BLaER1 treated with 17β-estradiol and CSF1 and Interleukin-3, amounts not matched to agents 10 nM and 100 nM (cell line): Measurements from ENCODE around the gene HSP90AA1.

Experiments used
- H3K27ac ChIP-seq, 11 experiments: shearing (Covaris generic); formaldehyde crosslinking; 2 replicates each; pipeline ENCODE4 v1.8.1; 2022
- H3K27me3 ChIP-seq, 11 experiments: shearing (Covaris generic); formaldehyde crosslinking; 2 replicates each; pipeline ENCODE4 v1.8.1; 2022
- H3K36me3 ChIP-seq, 11 experiments: shearing (Covaris generic); formaldehyde crosslinking; 2 replicates each; pipeline ENCODE4 v1.8.1; 2022
- H3K4me1 ChIP-seq, 10 experiments: shearing (Covaris generic); formaldehyde crosslinking; 2 replicates each; pipeline ENCODE4 v1.8.1; 2022
- H3K4me2 ChIP-seq, 11 experiments: shearing (Covaris generic); formaldehyde crosslinking; 2 replicates each; pipeline ENCODE4 v1.8.1; 2022
- H3K4me3 ChIP-seq, 10 experiments: shearing (Covaris generic); formaldehyde crosslinking; 2 replicates each; pipeline ENCODE4 v1.8.1; 2022
- H3K9ac ChIP-seq, 11 experiments: shearing (Covaris generic); formaldehyde crosslinking; 2 replicates each; pipeline ENCODE4 v1.8.1; 2022
- H3K9me3 ChIP-seq, 11 experiments: shearing (Covaris generic); formaldehyde crosslinking; replicated peaks in 1 of 11; 2 replicates each; pipeline ENCODE4 v1.8.1; 2022
- H4K20me1 ChIP-seq, 11 experiments: shearing (Covaris generic); formaldehyde crosslinking; 2 replicates each; pipeline ENCODE4 v1.8.1; 2022
- Cebpa-rat ChIP-seq, 11 experiments: shearing (Covaris generic); IDR thresholded peaks; 2 replicates each; pipeline ENCODE4 v1.8.1; 2022

HSP90AA1 gene

DNA sequence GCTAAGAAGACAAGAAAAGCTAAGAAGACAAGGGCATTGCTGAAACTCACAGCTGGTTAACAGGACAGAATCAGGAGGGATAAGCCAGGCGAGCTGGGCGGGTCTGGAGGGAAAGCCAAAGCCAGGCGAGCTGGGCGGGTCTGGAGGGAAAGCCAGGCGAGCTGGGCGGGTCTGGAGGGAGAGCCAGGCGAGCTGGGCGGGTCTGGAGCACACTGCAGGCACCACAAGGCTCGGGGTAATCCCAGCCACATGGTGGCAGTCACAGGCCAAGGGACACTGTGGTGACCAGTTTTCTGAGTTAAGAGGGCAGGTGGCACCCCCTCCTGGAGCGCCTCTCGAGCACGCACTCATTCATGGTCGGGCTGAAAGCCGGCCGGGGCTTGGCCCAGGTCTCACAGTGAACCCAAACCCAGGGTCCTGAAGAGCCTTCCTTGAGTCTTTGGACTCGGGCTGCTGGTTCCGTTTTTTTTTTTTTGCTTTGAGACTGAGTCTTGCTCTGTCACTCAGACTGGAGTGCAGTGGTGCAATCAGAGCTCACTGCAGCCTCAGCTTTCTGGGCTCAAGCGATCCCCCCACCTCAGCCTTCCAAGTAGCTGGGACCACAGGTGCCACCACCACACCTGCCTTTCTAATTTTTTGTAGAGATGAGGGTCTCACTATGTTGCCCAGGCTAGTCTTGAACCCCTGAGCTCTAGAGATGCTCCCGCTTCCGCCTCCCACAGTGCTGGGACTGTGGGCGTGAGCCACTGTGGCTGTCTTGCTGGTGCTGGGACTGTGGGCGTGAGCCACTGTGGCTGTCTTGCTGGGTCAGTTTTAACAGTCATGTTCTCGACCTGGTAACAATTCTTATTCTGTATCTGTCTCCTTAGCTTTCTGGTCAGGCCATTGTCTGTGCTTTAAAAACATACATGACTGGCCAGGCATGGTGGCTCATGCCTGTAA lies 40.2 kb downstream of the HSP90AA1 start:
- H3K27me3 ChIP-seq: no peaks in the 10 kb centered on the region
- H3K4me1 ChIP-seq: peaks cover 0 to 23% (median 6%) of the 10 kb centered on the region in 10 experiments; a peak in 8 of 20 replicates
- no peak overlapping the region for H3K4me3 ChIP-seq
- no peaks in the 10 kb centered on the region for H3K9me3 ChIP-seq
- H3K27ac ChIP-seq: peak overlapping the region in 1 of 11 experiments; percentile 6; a peak in 2 of 22 replicates
- H3K4me2 ChIP-seq: peak overlapping the region in 1 of 11 experiments; percentile 28; a peak in 3 of 22 replicates
- peak overlapping the region in 1 of 11 experiments; percentile 24; a peak in 1 of 22 replicates for H3K9ac ChIP-seq
- H4K20me1 ChIP-seq: peaks cover 0 to 90% (median 47%) of the 10 kb centered on the region in 11 experiments; a peak in 17 of 22 replicates
- no peak for TF ChIP-seq Cebpa-rat (IDR thresholded peaks at IDR 0.05)
- H3K36me3 ChIP-seq: peaks cover 96 to 100% (median 99%) of the 10 kb centered on the region in 11 experiments

DNA sequence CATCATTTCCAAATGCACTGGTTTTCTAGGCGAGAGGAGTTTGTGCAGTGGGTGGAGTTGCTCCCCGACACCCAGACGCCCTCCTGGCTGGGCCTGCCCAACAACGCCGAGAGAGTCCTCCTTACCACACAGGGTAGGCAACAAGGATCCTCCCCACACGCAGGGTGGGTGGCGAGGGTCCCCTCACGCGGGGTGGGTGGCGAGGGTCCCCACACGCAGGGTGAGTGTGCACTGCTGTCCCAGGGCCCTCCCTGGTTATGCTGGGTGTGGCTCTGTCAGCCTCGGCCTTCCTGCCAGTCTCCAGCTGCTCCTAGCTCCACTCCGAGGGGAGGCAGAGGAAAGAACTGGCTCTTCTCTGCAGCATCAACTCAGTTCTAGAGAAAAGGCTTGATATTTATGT lies 42.3 kb downstream of the HSP90AA1 start:
- H4K20me1 ChIP-seq: peaks cover 0 to 92% (median 50%) of the 10 kb centered on the region in 11 experiments; a peak in 17 of 22 replicates
- no peak overlapping the region for H3K4me3 ChIP-seq
- H3K27me3 ChIP-seq: no peaks in the 10 kb centered on the region
- peaks cover 0 to 23% (median 6%) of the 10 kb centered on the region in 10 experiments; a peak in 8 of 20 replicates for H3K4me1 ChIP-seq
- no peak overlapping the region for H3K9ac ChIP-seq
- H3K4me2 ChIP-seq: no peak overlapping the region
- no peaks in the 10 kb centered on the region for H3K9me3 ChIP-seq
- peaks cover 96 to 100% (median 99%) of the 10 kb centered on the region in 11 experiments for H3K36me3 ChIP-seq
- H3K27ac ChIP-seq: no peak overlapping the region
- no peak for TF ChIP-seq Cebpa-rat (IDR thresholded peaks at IDR 0.05)

DNA sequence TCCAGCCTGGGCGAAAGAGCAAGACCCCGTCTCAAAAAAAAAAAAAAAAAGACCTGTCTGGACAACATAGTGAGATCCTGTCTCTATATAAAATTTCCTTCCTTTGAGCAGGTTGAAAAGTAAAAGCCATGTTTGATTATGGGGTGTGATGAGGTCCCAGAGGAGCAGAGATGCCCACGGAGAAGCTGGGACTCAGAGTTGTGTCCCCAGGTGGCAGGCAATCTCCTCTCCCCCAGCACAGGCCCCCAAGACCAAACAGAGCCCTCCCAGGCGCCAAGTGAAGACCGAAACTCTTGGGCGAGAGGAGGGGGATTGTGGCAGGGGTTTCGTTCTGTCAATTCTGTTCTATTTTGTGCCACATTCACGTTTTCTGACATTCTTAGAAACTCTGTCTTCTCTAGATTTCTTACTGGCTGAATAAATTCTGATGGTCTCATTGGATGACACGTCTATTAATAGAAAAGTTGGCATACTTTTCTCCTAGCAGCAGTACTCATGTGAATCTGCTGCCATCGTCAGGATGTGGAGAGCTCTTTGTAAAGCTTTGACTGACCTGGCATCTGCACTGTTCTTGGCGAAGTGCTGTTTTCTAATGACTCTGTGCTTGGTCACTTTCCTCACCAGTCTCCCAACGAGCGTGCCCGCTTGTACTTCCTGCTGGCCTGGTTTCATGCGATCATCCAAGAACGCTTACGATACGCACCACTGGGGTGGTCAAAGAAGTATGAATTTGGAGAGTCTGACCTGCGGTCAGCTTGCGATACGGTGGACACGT lies 43.4 kb downstream of the HSP90AA1 start:
- Histone ChIP-seq H3K4me3 (no peak overlapping the region), H3K9ac (no peak overlapping the region; a peak in 1 of 22 replicates), H3K4me1 (peaks cover 0 to 21% (median 6%) of the 10 kb centered on the region in 10 experiments; a peak in 8 of 20 replicates), H3K4me2 (no peak overlapping the region), H4K20me1 (peaks cover 0 to 89% (median 49%) of the 10 kb centered on the region in 11 experiments; a peak in 16 of 22 replicates), H3K36me3 (peaks cover 96 to 100% (median 99%) of the 10 kb centered on the region in 11 experiments), H3K27ac (0 out of 22 replicates have a peak overlapping the region, but pooled peaks of 1 of the 11 experiments have one; percentile 6), H3K27me3 (no peaks in the 10 kb centered on the region), H3K9me3 (no peaks in the 10 kb centered on the region)
- no peak for TF ChIP-seq Cebpa-rat (IDR thresholded peaks at IDR 0.05)

DNA sequence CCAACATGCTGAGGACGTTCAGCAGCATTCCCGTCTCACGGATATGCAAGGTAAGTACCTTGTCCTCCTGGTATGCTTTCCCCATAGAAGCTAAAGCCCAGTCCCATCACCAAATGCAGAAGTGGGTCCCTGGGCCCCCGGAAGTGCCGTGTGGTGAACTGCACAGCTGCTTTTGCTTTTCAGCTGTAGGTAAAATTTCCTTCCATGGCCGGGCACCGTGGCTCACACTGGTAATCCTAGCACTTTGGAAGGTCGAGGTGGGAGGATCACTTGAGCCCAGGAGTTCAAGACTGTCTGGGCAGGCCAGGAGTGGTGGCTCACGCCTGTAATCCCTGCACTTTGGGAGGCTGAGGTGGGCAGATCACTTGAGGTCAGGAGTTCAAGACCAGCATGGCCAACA lies 44.1 kb downstream of the HSP90AA1 start:
- H3K27ac ChIP-seq: no peak overlapping the region
- peaks cover 0 to 21% (median 8%) of the 10 kb centered on the region in 10 experiments; a peak in 9 of 20 replicates for H3K4me1 ChIP-seq
- H3K36me3 ChIP-seq: peaks cover 96 to 100% (median 99%) of the 10 kb centered on the region in 11 experiments
- no peaks in the 10 kb centered on the region for H3K9me3 ChIP-seq
- peaks cover 0 to 82% (median 44%) of the 10 kb centered on the region in 11 experiments; a peak in 15 of 22 replicates for H4K20me1 ChIP-seq
- no peak overlapping the region for H3K4me3 ChIP-seq
- no peak overlapping the region for H3K9ac ChIP-seq
- TF ChIP-seq Cebpa-rat (IDR thresholded peaks at IDR 0.05): no peak
- H3K4me2 ChIP-seq: no peak overlapping the region
- no peaks in the 10 kb centered on the region for H3K27me3 ChIP-seq

DNA sequence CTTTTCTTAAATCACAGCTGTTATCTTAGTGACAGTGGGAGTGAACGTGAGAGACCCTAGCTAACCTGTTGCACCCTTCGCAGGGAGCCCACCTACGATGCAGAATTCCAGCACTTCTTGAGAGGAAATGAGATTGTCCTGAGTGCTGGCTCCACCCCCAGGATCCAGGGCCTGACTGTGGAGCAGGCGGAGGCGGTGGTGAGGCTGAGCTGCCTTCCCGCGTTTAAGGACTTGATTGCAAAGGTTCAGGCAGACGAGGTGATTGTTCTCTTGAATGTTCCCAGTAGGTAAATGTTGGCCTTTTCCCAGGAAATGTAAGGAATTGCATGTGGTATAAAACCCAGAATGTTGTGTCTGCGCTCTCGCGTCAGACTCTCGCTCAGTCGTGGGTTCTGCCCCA lies 46.7 kb downstream of the HSP90AA1 start:
- Histone ChIP-seq H3K27me3 (no peaks in the 10 kb centered on the region), H3K9me3 (no peaks in the 10 kb centered on the region), H3K4me2 (no peak overlapping the region), H3K36me3 (peaks cover 99 to 100% (median 100%) of the 10 kb centered on the region in 11 experiments), H3K4me1 (peaks cover 0 to 9% (median 0%) of the 10 kb centered on the region in 10 experiments; a peak in 2 of 20 replicates), H3K9ac (no peak overlapping the region), H4K20me1 (peaks cover 0 to 86% (median 32%) of the 10 kb centered on the region in 11 experiments; a peak in 15 of 22 replicates), H3K4me3 (no peak overlapping the region), H3K27ac (no peak overlapping the region)
- TF ChIP-seq Cebpa-rat (IDR thresholded peaks at IDR 0.05): no peak

DNA sequence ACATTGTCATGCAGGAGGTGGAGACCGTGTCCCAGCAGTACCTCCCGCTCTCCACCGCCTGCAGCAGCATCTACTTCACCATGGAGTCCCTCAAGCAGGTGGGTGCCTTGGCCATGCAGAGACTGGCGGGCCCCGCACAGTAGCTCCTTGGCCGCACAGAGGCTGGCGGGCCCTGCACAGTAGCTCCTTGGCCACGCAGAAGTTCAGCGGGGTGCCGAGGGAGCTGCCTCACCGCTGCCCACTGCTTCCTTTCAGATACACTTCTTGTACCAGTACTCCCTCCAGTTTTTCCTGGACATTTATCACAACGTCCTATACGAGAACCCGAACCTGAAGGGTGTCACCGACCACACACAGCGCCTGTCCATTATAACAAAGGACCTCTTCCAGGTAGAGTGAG lies 47.7 kb downstream of the HSP90AA1 start:
- no peak overlapping the region for H3K4me2 ChIP-seq
- TF ChIP-seq Cebpa-rat (IDR thresholded peaks at IDR 0.05): no peak
- H3K4me1 ChIP-seq: peaks cover 0 to 9% (median 0%) of the 10 kb centered on the region in 10 experiments; a peak in 2 of 20 replicates
- no peak overlapping the region for H3K9ac ChIP-seq
- no peak overlapping the region for H3K27ac ChIP-seq
- H3K36me3 ChIP-seq: peaks cover 100% of the 10 kb centered on the region in 11 experiments
- H3K4me3 ChIP-seq: no peak overlapping the region
- H4K20me1 ChIP-seq: peaks cover 0 to 84% (median 30%) of the 10 kb centered on the region in 11 experiments; a peak in 14 of 22 replicates
- no peaks in the 10 kb centered on the region for H3K27me3 ChIP-seq
- H3K9me3 ChIP-seq: no peaks in the 10 kb centered on the region

DNA sequence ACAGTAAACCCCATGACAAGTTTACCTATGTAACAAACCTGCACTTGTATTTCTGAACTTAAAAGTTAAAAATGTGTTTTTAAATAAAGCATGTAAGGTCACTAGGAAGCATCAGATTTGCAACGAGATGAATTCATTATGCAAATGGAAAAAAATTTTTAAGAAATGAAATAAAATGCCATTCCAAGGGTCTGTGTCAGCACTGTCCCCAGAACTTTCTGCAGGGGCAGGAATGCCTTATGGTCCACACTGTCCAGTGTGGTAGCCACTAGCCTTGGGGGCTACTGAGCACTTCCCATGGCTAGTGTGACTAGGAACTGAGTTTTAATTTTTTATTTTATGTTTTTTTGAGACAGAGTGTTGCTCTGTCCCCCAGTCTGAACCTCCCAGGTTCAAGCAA lies 49.2 kb downstream of the HSP90AA1 start:
- no peak for TF ChIP-seq Cebpa-rat (IDR thresholded peaks at IDR 0.05)
- H3K9me3 ChIP-seq: no peaks in the 10 kb centered on the region
- no peak overlapping the region for H3K4me2 ChIP-seq
- H3K27ac ChIP-seq: peak overlapping the region in 2 of 11 experiments; percentile 29 to 50; a peak in 3 of 22 replicates
- no peaks in the 10 kb centered on the region for H3K27me3 ChIP-seq
- H3K9ac ChIP-seq: peak overlapping the region in 2 of 11 experiments; percentile 11 to 17; a peak in 1 of 22 replicates
- no peak overlapping the region for H3K4me3 ChIP-seq
- H3K36me3 ChIP-seq: peaks cover 100% of the 10 kb centered on the region in 11 experiments
- peaks cover 0 to 73% (median 26%) of the 10 kb centered on the region in 11 experiments; a peak in 14 of 22 replicates for H4K20me1 ChIP-seq
- peaks cover 0 to 9% (median 0%) of the 10 kb centered on the region in 10 experiments; a peak in 2 of 20 replicates for H3K4me1 ChIP-seq

DNA sequence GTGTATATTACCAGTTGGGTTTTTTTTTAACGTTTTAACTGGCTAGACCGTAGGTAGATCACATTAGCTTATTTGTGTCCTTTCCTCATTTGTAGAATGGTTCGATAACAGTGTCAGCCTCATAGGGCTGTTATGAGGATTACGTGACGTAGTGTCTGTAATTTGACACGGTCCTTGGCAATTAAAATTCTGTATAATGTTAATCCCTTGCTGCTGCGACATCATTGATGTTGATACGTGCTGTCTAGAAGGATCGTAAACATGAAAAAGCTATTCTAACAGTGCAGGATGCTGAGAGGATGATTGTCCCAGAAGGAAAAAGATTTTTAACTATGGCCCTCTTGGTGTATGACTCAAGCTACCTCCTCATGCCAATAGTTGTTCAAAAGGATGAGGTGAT lies 50.9 kb downstream of the HSP90AA1 start:
- peaks cover 100% of the 10 kb centered on the region in 11 experiments for H3K36me3 ChIP-seq
- no peak overlapping the region for H3K27ac ChIP-seq
- no peak overlapping the region for H3K4me2 ChIP-seq
- no peaks in the 10 kb centered on the region for H3K9me3 ChIP-seq
- no peak overlapping the region for H3K9ac ChIP-seq
- peaks cover 0 to 9% (median 0%) of the 10 kb centered on the region in 10 experiments; a peak in 2 of 20 replicates for H3K4me1 ChIP-seq
- H3K27me3 ChIP-seq: no peaks in the 10 kb centered on the region
- no peak for TF ChIP-seq Cebpa-rat (IDR thresholded peaks at IDR 0.05)
- no peak overlapping the region for H3K4me3 ChIP-seq
- peaks cover 0 to 63% (median 15%) of the 10 kb centered on the region in 11 experiments; a peak in 13 of 22 replicates for H4K20me1 ChIP-seq
